H9 (cell line): ENCODE data around the gene ADAMTS6. TPM values are rescaled to one million over a fixed set of nuclear protein-coding genes. Genes with fewer than 3 reads are reported as not detected.

Experiments used
- DNase-seq: peaks from one replicate; pipeline ENCODE4 v3.0.0-alpha.2; 2017
- H2AFZ ChIP-seq: one replicate; pipeline ENCODE4 v1.6.1; 2013; ENCODE audit warnings: mild to moderate bottlenecking, low read length, control low read depth, moderate library complexity
- H2AK5ac ChIP-seq: 2 replicates; pipeline ENCODE4 v1.6.1; 2013; ENCODE audit warnings: low read length, control low read depth, mixed read lengths; ENCODE audit not compliant: insufficient read length
- H2BK120ac ChIP-seq: one replicate; pipeline ENCODE4 v1.6.1; 2013; ENCODE audit warnings: low read depth, mild to moderate bottlenecking, low read length, control low read depth, inconsistent platforms; ENCODE audit not compliant: poor library complexity, severe bottlenecking
- H2BK12ac ChIP-seq: 2 replicates; pipeline ENCODE4 v1.6.1; 2013; ENCODE audit warnings: low read length, control low read depth, mixed read lengths, low read depth; ENCODE audit not compliant: insufficient read length
- H2BK15ac ChIP-seq: 2 replicates; pipeline ENCODE4 v1.6.1; 2013; ENCODE audit warnings: low read depth, low read length, control low read depth
- H2BK20ac ChIP-seq: one replicate; pipeline ENCODE4 v1.6.1; 2013; ENCODE audit warnings: low read depth, mild to moderate bottlenecking, low read length, control low read depth, inconsistent platforms; ENCODE audit not compliant: poor library complexity, severe bottlenecking
- H2BK5ac ChIP-seq: 2 replicates; pipeline ENCODE4 v1.6.1; 2013; ENCODE audit warnings: low read length, control low read depth, mixed read lengths; ENCODE audit not compliant: insufficient read length
- H3K14ac ChIP-seq: 2 replicates; pipeline ENCODE4 v1.6.1; 2013; ENCODE audit warnings: low read length, control low read depth; ENCODE audit not compliant: insufficient read depth
- H3K18ac ChIP-seq: 2 replicates; pipeline ENCODE4 v1.6.1; 2013; ENCODE audit warnings: low read depth, mild to moderate bottlenecking, mixed read lengths, low read length, control low read depth; ENCODE audit not compliant: insufficient read length
- H3K23ac ChIP-seq: 2 replicates; pipeline ENCODE4 v1.6.1; 2013; ENCODE audit warnings: low read length, control low read depth, mixed read lengths, low read depth; ENCODE audit not compliant: insufficient read length
- H3K23me2 ChIP-seq: 2 replicates; pipeline ENCODE4 v1.6.1; 2013; ENCODE audit warnings: low read depth, mild to moderate bottlenecking, mixed read lengths, low read length, control low read depth; ENCODE audit not compliant: insufficient read length, poor library complexity, severe bottlenecking
- H3K27ac ChIP-seq: 2 replicates; pipeline ENCODE4 v1.5.1; 2013; ENCODE audit warnings: low read length, control low read depth, mixed read lengths, low read depth; ENCODE audit not compliant: insufficient read length
- H3K27me3 ChIP-seq: 2 replicates; pipeline ENCODE4 v1.6.1; 2013; ENCODE audit warnings: low read length, control low read depth, inconsistent platforms; ENCODE audit not compliant: insufficient read depth
- H3K4ac ChIP-seq: 2 replicates; pipeline ENCODE4 v1.6.1; 2013; ENCODE audit warnings: low read depth, mild to moderate bottlenecking, control low read depth, inconsistent platforms, low read length, moderate library complexity
- H3K4me1 ChIP-seq: 2 replicates; pipeline ENCODE4 v1.6.1; 2013; ENCODE audit warnings: low read length, control low read depth, inconsistent platforms; ENCODE audit not compliant: insufficient read depth
- H3K4me2 ChIP-seq: 2 replicates; pipeline ENCODE4 v1.6.1; 2013; ENCODE audit warnings: low read length, control low read depth, mixed read lengths; ENCODE audit not compliant: insufficient read length, insufficient read depth
- H3K56ac ChIP-seq: 2 replicates; pipeline ENCODE4 v1.6.1; 2013; ENCODE audit warnings: low read depth, mild to moderate bottlenecking, mixed read lengths, low read length, control low read depth; ENCODE audit not compliant: insufficient read length
- H3K79me1 ChIP-seq: 2 replicates; pipeline ENCODE4 v1.6.1; 2013; ENCODE audit warnings: low read depth, mild to moderate bottlenecking, moderate library complexity, low read length, control low read depth, inconsistent platforms; ENCODE audit not compliant: insufficient read depth, poor library complexity, severe bottlenecking
- H3K79me2 ChIP-seq: 2 replicates; pipeline ENCODE4 v1.6.1; 2013; ENCODE audit warnings: low read length, control low read depth, inconsistent platforms; ENCODE audit not compliant: insufficient read depth
- H3K9ac ChIP-seq: 2 replicates; pipeline ENCODE4 v1.6.1; 2013; ENCODE audit warnings: low read length, control low read depth, mixed read lengths; ENCODE audit not compliant: insufficient read length; ENCODE audit errors: extremely low read depth
- H3K9me3 ChIP-seq: one replicate; pipeline ENCODE4 v1.6.1; 2013; ENCODE audit warnings: low read depth, low read length, inconsistent platforms; ENCODE audit not compliant: control insufficient read depth
- H3T11ph ChIP-seq: one replicate; pipeline ENCODE4 v1.6.1; 2013; ENCODE audit warnings: mild to moderate bottlenecking, low read length, control low read depth, inconsistent platforms
- H4K20me1 ChIP-seq: one replicate; pipeline ENCODE4 v1.6.1; 2013; ENCODE audit not compliant: control insufficient read depth, insufficient read length, insufficient read depth
- H4K5ac ChIP-seq: 2 replicates; pipeline ENCODE4 v1.6.1; 2013; ENCODE audit warnings: low read depth, mild to moderate bottlenecking, mixed read lengths, low read length, control low read depth; ENCODE audit not compliant: insufficient read length
- H4K8ac ChIP-seq: replicated peaks from 2 replicates; pipeline ENCODE4 v1.6.1; 2013; ENCODE audit warnings: low read length, control low read depth, mixed read lengths, low read depth; ENCODE audit not compliant: insufficient read length
- H4K91ac ChIP-seq: 2 replicates; pipeline ENCODE4 v1.6.1; 2013; ENCODE audit warnings: low read depth, mild to moderate bottlenecking, moderate library complexity, mixed read lengths, low read length, control low read depth; ENCODE audit not compliant: insufficient read length
- H3K27ac Mint-ChIP-seq, 3 experiments: 2 replicates in 2 of 3; 3 replicates in 1 of 3; pipeline ENCODE4 v1.8.0; 2020 to 2021; ENCODE audit warnings: mixed read lengths in 3 of 3, mild to moderate bottlenecking in 1 of 3, moderate library complexity in 1 of 3
- H3K27me3 Mint-ChIP-seq: 2 replicates; pipeline ENCODE4 v1.8.0; 2021; ENCODE audit warnings: low read depth, mild to moderate bottlenecking, moderate library complexity, mixed read lengths
- H3K36me3 Mint-ChIP-seq, 3 experiments: 2 replicates in 2 of 3; 3 replicates in 1 of 3; pipeline ENCODE4 v1.8.0; 2020 to 2021; ENCODE audit warnings: low read depth in 3 of 3, mixed read lengths in 3 of 3; ENCODE audit not compliant: insufficient read depth in 1 of 3
- H3K4me1 Mint-ChIP-seq, 2 experiments: 2 replicates each; pipeline ENCODE4 v1.8.0; 2020; ENCODE audit warnings: mixed read lengths in 2 of 2
- H3K4me3 Mint-ChIP-seq, 2 experiments: 2 replicates in 1 of 2; 3 replicates in 1 of 2; pipeline ENCODE4 v1.8.0; 2020 to 2021; ENCODE audit warnings: mild to moderate bottlenecking in 2 of 2, mixed read lengths in 2 of 2, moderate library complexity in 1 of 2
- H3K9me3 Mint-ChIP-seq, 2 experiments: 2 replicates in 1 of 2; 3 replicates in 1 of 2; pipeline ENCODE4 v1.8.0; 2020; ENCODE audit warnings: mild to moderate bottlenecking in 2 of 2, mixed read lengths in 2 of 2, moderate library complexity in 1 of 2
- total RNA-seq: library from RNA; stranded (reverse); gene quantifications from 2 replicates; pipeline ENCODE4 v1.2.1, GENCODE V29; 2021
- TF ChIP-seq, protein P1 (sequence below): fragments of 200-600 bp; sonication (generic); conservative IDR thresholded peaks from 3 replicates; pipeline ENCODE4 v1.8.0; 2021; ENCODE audit warnings: antibody characterized with exemption, mild to moderate bottlenecking

ADAMTS6 gene
- total RNA-seq, 1 experiment from 2014 or later, result 0.33 TPM

DNA sequence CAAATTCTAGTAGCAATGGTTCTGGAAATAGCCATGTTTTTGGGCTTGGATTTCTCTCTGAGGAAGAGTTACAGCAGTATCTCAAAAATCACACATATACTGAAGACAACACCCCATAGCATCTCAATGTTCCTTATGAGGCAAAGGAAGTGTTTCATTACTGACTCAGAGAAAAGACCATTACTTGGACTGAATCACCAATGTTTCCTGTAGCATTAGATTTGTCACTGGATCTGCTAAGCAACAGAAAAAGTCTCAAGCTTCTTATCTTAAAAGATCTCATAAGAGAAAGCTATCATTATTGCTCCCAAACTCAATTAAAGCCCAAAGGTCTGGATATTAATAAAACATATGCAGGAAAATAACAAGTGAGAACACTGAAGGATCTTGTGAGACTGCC, 272.4 kb downstream of the ADAMTS6 start:
- Histone ChIP-seq H3K56ac (no peak overlapping the region), H2AK5ac (no peak overlapping the region), H4K5ac (no peak overlapping the region), H3T11ph (no peak overlapping the region), H3K4ac (no peak overlapping the region), H3K4me1 (no peaks in the 10 kb centered on the region), H2BK15ac (no peak overlapping the region), H3K9me3 (no peaks in the 10 kb centered on the region), H4K8ac (no peak overlapping the region), H3K27me3 (no peaks in the 10 kb centered on the region), H4K91ac (no peak overlapping the region), H3K9ac (no peak overlapping the region), H3K23me2 (no peaks in the 10 kb centered on the region), H2AFZ (no peak overlapping the region), H3K18ac (no peak overlapping the region), H3K27ac (no peak overlapping the region), H2BK12ac (no peak overlapping the region), H3K4me2 (no peak overlapping the region), H3K14ac (no peak overlapping the region), H3K79me1 (no peaks in the 10 kb centered on the region), H3K23ac (no peak overlapping the region), H3K79me2 (no peaks in the 10 kb centered on the region), H2BK20ac (no peak overlapping the region), H2BK120ac (no peak overlapping the region), H2BK5ac (no peak overlapping the region), H4K20me1 (no peaks in the 10 kb centered on the region)
- H3K27me3 Mint-ChIP-seq, result no peaks in the 10 kb centered on the region
- H3K4me3 Mint-ChIP-seq, result no peak overlapping the region
- no peak for DNase-seq
- H3K9me3 Mint-ChIP-seq, result 0 out of 5 replicates have a peak, but pooled peaks cover 0 to 2% of the 10 kb centered on the region in 2 experiments
- no peaks in the 10 kb centered on the region for H3K36me3 Mint-ChIP-seq
- H3K27ac Mint-ChIP-seq, result no peak overlapping the region
- H3K4me1 Mint-ChIP-seq, result no peaks in the 10 kb centered on the region; a peak in 1 of 4 replicates
- TF ChIP-seq, protein P1, sequence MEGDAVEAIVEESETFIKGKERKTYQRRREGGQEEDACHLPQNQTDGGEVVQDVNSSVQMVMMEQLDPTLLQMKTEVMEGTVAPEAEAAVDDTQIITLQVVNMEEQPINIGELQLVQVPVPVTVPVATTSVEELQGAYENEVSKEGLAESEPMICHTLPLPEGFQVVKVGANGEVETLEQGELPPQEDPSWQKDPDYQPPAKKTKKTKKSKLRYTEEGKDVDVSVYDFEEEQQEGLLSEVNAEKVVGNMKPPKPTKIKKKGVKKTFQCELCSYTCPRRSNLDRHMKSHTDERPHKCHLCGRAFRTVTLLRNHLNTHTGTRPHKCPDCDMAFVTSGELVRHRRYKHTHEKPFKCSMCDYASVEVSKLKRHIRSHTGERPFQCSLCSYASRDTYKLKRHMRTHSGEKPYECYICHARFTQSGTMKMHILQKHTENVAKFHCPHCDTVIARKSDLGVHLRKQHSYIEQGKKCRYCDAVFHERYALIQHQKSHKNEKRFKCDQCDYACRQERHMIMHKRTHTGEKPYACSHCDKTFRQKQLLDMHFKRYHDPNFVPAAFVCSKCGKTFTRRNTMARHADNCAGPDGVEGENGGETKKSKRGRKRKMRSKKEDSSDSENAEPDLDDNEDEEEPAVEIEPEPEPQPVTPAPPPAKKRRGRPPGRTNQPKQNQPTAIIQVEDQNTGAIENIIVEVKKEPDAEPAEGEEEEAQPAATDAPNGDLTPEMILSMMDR, result no peak
